Epithelial cell of esophagus (primary cell): Measurements from ENCODE around the gene VSIG10L2.

Experiments
- DNase-seq: peaks from one replicate; pipeline ENCODE4 v3.0.0; 2010; ENCODE audit warnings: low read depth
- H3K4me3 ChIP-seq: 2 replicates; pipeline ENCODE4 v1.5.1; 2011; ENCODE audit warnings: mild to moderate bottlenecking, low read length, control low read depth
- CTCF ChIP-seq: IDR thresholded peaks from 2 replicates; pipeline ENCODE4 v1.5.1; 2011; ENCODE audit warnings: low read depth, mild to moderate bottlenecking, low read length, control low read depth, inconsistent platforms; ENCODE audit not compliant: insufficient read depth; ENCODE audit errors: missing control alignments

VSIG10L2 gene

GRCh38 chr11:125929445-125930075, 16.3 kb upstream of the VSIG10L2 start:
- TF ChIP-seq CTCF = no peak
- H3K4me3 ChIP-seq = no peak overlapping the region
- no peak for DNase-seq

- H3K4me3 ChIP-seq = no peak overlapping the region
- no peak for TF ChIP-seq CTCF
- DNase-seq = no peak
These were observed 15.8 kb upstream of the VSIG10L2 start for GRCh38 chr11:125930076-125930450.

GRCh38 chr11:125931116-125931515, 14.7 kb upstream of the VSIG10L2 start:
- no peak for DNase-seq
- no peak for TF ChIP-seq CTCF
- H3K4me3 ChIP-seq = no peak overlapping the region

GRCh38 chr11:125931668-125932067, 14.2 kb upstream of the VSIG10L2 start:
- no peak for DNase-seq
- no peak overlapping the region for H3K4me3 ChIP-seq
- no peak for TF ChIP-seq CTCF

GRCh38 chr11:125932301-125932700, 13.5 kb upstream of the VSIG10L2 start:
- no peak overlapping the region for H3K4me3 ChIP-seq
- no peak for DNase-seq
- TF ChIP-seq CTCF = no peak

GRCh38 chr11:125933030-125933813, 12.6 kb upstream of the VSIG10L2 start:
- no peak for TF ChIP-seq CTCF
- H3K4me3 ChIP-seq = no peak overlapping the region
- no peak for DNase-seq
